Retinal pigment epithelial cell (primary cell): ENCODE results near the gene ARRDC2.
"Not testable (repeated sequence)": the region's sequence is repeated elsewhere in the genome, so short reads cannot be mapped to it uniquely, and the experiment has no call there.

Source experiments
- DNase-seq: peaks from one replicate; pipeline ENCODE4 v3.0.0-alpha.2; 2010; ENCODE audit warnings: low read depth
- H3K4me3 ChIP-seq: 2 replicates; pipeline ENCODE4 v1.5.1; 2011; ENCODE audit warnings: mild to moderate bottlenecking, low read length, control low read depth, moderate library complexity
- CTCF ChIP-seq: conservative IDR thresholded peaks from 2 replicates; pipeline ENCODE4 v1.5.1; 2011; ENCODE audit warnings: low read depth, low read length, control low read depth, inconsistent platforms

ARRDC2 gene

GRCh38 chr19:18020212-18021085, 12.5 kb downstream of the ARRDC2 start:
- TF ChIP-seq CTCF = no peak
- DNase-seq = no peak
- no peak overlapping the region for H3K4me3 ChIP-seq

- TF ChIP-seq CTCF = no peak
- no peak for DNase-seq
- H3K4me3 ChIP-seq = no peak overlapping the region
Observed at GRCh38 chr19:18021121-18021755, 13.3 kb downstream of the ARRDC2 start.

GRCh38 chr19:18023622-18024251, 15.8 kb downstream of the ARRDC2 start:
- no peak for TF ChIP-seq CTCF
- no peak for DNase-seq
- no peak overlapping the region for H3K4me3 ChIP-seq

- no peak for TF ChIP-seq CTCF
- no peak overlapping the region for H3K4me3 ChIP-seq
- DNase-seq = no peak
Observed at GRCh38 chr19:18027151-18027550, 19.2 kb downstream of the ARRDC2 start.

GRCh38 chr19:18029617-18030338, 21.8 kb downstream of the ARRDC2 start:
- H3K4me3 ChIP-seq = no peak overlapping the region
- DNase-seq = no peak
- no peak for TF ChIP-seq CTCF

- H3K4me3 ChIP-seq, DNase-seq: not testable (repeated sequence)
Observed at GRCh38 chr19:18031401-18031800, 23.4 kb downstream of the ARRDC2 start.

GRCh38 chr19:18032102-18032501, 24.1 kb downstream of the ARRDC2 start:
- H3K4me3 ChIP-seq, DNase-seq: not testable (repeated sequence)
